ACC112 (cell line): ENCODE data around the gene TUBA3D.
"Not testable (repeated sequence)": the region's sequence is repeated elsewhere in the genome, so short reads cannot be mapped to it uniquely, and the experiment has no call there.

Experiments
- H2AFZ ChIP-seq: fragments of 200-600 bp; sonication (generic); one replicate; pipeline ENCODE4 v1.6.0; 2017; ENCODE audit warnings: antibody characterized with exemption, low read length; ENCODE audit not compliant: unreplicated experiment
- H3K27ac ChIP-seq: fragments of 200-600 bp; sonication (generic); 2 replicates; pipeline ENCODE4 v1.5.1; 2014; ENCODE audit warnings: low read depth, mild to moderate bottlenecking, antibody characterized with exemption, low read length, moderate library complexity
- H3K27me3 ChIP-seq: fragments of 200-600 bp; sonication (generic); 2 replicates; pipeline ENCODE4 v1.6.1; 2014; ENCODE audit warnings: mild to moderate bottlenecking, antibody characterized with exemption, low read length, moderate library complexity, mixed read lengths; ENCODE audit not compliant: insufficient read depth
- H3K36me3 ChIP-seq: fragments of 200-600 bp; sonication (generic); 2 replicates; pipeline ENCODE4 v1.6.1; 2016; ENCODE audit warnings: mild to moderate bottlenecking, antibody characterized with exemption, low read length, moderate library complexity, mixed read lengths; ENCODE audit not compliant: insufficient read depth
- H3K4me1 ChIP-seq: fragments of 200-600 bp; sonication (generic); one replicate; pipeline ENCODE4 v1.6.1; 2016; ENCODE audit warnings: low read length, mixed read lengths; ENCODE audit not compliant: insufficient read depth, unreplicated experiment, control insufficient read depth
- H3K4me3 ChIP-seq: fragments of 200-600 bp; sonication (generic); 2 replicates; pipeline ENCODE4 v1.5.1; 2014; ENCODE audit warnings: mild to moderate bottlenecking, low read depth, low read length
- H3K79me2 ChIP-seq: fragments of 200-600 bp; sonication (generic); one replicate; pipeline ENCODE4 v1.6.0; 2016; ENCODE audit warnings: low read length; ENCODE audit not compliant: control insufficient read depth, unreplicated experiment, insufficient read depth

Gene TUBA3D

DNA sequence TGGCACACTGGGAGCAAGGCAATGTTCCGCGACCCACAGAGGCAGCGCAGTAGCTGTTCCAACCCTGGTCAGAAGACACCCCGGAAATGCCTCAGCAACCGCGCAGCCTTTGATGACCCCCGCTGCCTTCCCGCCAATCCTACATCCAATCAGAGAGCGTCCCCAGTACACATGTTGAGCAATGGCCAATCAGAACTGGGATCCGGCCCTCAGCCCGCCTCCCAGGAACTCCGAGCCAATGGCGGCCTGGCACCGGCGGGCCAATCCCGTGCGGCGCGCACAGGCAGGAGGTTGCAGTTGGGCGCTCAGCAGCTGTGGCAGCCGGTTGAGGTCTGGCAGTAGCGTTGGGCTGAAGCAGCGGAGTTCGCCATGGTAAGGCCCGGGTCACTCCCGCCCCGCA, at the start of gene TUBA3D:
Gene TUBA3D (plus strand): TSS at position 289 of the 400 bp plus-strand sequence. CDS start 81 bp downstream, at position 370.
- Histone ChIP-seq H3K79me2 (no peaks in the 10 kb centered on the region), H2AFZ (no peak within 1 kb of the TSS), H3K4me3 (no peak within 1 kb of the TSS), H3K4me1 (no peaks in the 10 kb centered on the region), H3K27ac (no peak within 1 kb of the TSS), H3K36me3 (no peaks in the 10 kb centered on the region), H3K27me3 (no peaks in the 10 kb centered on the region)

DNA sequence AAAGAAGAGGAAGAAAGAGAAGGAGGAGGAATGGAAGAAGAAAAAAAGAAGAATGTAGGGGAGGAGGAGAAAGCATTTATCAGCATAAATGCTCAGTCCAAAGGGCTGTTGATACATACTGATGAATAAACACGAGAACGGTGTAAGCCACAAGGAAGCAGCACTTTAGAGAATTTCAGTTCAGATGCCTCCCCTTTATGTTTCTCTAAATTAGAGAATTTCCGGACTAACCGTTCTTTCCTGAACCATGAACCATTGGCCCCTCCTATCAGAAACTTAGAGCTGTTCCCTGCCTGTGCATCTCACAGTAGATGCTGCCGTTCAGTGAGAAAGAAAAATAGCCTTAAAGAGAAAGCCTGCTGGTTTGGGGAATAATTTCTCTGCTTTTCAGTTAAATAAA, 49.2 kb upstream of the TUBA3D start:
- H3K79me2 ChIP-seq = no peaks in the 10 kb centered on the region
- no peak overlapping the region for H2AFZ ChIP-seq
- H3K4me1 ChIP-seq = no peaks in the 10 kb centered on the region
- no peak overlapping the region for H3K27ac ChIP-seq
- no peaks in the 10 kb centered on the region for H3K36me3 ChIP-seq
- peaks cover 96% of the 10 kb centered on the region for H3K27me3 ChIP-seq
- H3K4me3 ChIP-seq = no peak overlapping the region

DNA sequence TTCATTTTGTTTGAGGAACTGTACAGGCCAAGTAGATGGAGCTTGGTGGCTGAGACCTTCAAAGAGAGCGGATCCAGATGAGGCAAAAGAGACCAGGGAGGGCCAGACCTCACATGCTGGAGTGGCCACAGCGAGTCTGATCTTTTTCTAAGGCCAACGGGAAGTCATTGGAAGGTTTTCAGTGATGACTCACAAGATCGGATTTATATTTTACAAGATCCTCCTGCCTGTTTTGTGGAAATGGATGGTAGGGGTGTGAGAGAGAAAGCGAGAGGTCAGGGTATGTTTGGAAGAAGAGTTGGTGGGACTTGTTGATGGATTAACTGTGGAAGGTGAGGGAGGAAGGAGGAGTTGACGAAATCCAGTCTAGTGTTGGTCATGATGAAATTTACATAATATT, 44.6 kb upstream of the TUBA3D start:
- Histone ChIP-seq H3K4me3 (no peak overlapping the region), H2AFZ (no peak overlapping the region), H3K27ac (no peak overlapping the region), H3K27me3 (peaks cover 82% of the 10 kb centered on the region), H3K36me3 (no peaks in the 10 kb centered on the region), H3K4me1 (no peaks in the 10 kb centered on the region), H3K79me2 (no peaks in the 10 kb centered on the region)

DNA sequence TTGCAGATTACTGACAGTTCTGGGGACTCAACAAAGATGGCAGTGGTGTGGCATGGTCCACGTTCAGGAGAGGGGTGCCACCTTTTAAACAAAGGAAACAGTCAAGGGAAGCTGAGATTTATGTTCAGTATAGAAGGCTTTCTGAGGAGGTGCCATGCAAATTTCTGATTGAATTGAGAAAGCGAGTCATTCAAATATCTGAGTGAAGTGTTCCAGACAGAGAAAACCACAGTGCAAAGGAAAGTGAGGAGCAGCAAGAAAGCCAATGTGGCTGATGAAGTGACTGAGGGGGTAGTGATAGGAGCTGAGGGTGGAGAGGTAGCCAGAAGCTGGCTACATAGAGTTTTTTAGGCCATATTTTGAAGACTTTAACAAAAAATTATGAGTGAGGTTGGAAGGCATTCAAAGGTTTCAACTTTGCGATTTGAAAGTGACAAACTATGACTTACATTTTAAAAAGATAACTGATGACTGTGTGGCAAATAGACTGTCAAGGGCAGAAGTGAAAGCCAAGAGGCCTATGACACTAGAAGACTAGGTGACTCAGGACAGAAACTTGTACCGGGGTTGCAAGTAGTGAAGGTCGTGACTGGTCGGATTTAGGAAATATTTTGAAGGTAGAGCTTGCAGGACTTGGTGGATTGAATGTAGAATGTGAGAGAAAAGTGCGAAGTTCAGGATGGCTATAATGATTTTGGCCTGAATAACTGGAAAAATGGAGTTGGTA, 35.0 kb upstream of the TUBA3D start:
- H3K27ac ChIP-seq, H3K79me2 ChIP-seq, H3K4me1 ChIP-seq, H3K4me3 ChIP-seq, H3K36me3 ChIP-seq, H2AFZ ChIP-seq, H3K27me3 ChIP-seq: not testable (repeated sequence)

DNA sequence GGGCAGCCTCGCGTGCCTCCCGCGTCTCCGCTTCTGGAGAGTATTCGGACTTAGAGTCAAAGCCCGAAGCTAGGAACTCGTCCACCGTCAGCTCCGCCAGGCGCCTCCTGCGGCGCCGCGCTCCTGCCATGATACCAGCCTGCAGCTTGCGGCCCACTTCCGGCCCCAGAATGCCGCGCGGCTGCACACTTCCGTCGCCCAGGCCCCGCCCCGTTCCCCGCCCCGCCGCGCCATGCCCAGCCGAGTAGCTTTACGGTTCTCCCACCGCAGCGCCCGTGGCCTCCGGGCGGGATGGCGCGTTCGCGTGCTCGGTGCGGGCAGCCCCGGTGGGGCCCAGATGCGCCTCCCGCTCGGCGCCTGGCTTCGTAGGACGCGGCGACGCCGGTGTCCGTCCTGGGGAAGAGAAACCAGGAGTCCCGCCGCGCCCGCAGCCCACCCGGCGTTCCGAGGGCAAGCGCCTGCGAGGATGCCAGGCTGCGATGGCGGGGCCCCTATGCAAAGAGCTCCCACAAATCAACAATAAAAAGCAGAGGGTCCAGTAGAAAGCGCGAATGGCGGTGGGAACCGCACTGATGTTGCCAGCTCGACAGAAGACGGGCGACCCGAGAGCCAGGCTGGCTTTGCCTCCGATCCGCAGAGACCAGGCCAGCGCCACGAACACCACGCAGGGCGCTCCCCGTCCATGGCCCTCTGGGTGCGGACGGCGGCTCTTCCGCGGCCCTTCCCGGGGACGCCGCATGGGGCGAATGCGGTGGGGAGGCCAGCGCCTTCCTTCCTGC, 31.0 kb upstream of the TUBA3D start:
- not testable (repeated sequence) for H3K4me3 ChIP-seq, H3K4me1 ChIP-seq, H3K36me3 ChIP-seq, H3K27me3 ChIP-seq, H3K27ac ChIP-seq, H2AFZ ChIP-seq, H3K79me2 ChIP-seq

DNA sequence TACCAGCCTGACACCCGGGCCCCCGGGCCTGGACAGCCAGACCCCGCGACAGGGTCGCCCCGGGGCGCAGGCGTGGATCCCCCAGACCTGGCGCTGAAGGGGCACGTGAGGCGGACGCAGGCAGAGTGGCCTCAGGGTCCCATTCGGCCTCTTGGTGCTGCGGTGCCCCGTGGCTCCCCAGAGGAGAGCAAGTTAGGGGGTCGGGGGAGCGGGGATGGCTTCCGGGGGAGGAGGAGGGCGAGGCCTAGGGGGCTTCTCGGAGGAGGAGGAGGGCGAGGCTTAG, 30.5 kb upstream of the TUBA3D start:
- H2AFZ ChIP-seq, H3K4me3 ChIP-seq, H3K36me3 ChIP-seq, H3K79me2 ChIP-seq, H3K27me3 ChIP-seq, H3K4me1 ChIP-seq, H3K27ac ChIP-seq: not testable (repeated sequence)

DNA sequence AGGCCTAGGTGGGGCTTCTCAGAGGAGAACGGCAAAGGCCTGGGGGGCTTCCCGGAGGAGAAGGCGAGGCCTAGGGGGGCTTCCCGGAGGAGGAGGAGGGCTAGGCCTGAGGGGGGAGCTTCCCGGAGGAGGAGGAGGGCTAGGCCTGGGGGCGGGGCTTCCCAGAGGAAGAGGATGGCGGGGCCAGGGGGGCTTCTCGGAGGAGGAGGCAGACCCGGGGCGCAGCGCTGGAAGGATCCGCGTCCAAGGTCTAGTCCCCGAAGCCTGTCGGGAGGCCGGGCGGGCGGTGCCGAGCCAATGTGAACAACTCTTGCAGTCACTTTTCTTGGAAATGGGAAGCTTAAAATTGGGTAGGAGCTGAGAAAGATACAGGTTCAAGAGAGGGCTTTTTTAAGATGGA, 30.0 kb upstream of the TUBA3D start:
- H3K27me3 ChIP-seq = peaks cover 7% of the 10 kb centered on the region
- no peaks in the 10 kb centered on the region for H3K36me3 ChIP-seq
- H3K79me2 ChIP-seq = no peaks in the 10 kb centered on the region
- no peaks in the 10 kb centered on the region for H3K4me1 ChIP-seq
- H2AFZ ChIP-seq = no peak overlapping the region
- no peak overlapping the region for H3K4me3 ChIP-seq
- H3K27ac ChIP-seq = no peak overlapping the region

DNA sequence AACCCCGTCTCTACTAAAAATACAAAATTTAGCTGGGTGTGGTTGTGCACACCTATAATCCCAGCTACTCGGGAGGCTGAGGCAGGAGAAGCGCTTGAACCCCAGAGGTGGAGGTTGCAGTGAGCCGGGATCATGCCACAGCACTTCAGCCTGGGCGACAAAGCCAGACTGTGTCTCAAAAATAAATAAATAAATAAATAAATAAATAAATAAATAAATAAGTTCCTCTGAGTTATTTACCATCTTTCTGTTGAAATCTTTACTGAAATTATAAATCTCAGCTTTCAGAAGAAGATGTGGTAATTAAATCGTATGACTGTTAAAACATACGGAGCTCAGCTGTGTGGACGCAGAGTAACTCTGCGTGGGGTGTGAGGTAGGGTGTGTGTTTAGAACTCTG, 27.9 kb upstream of the TUBA3D start:
- H3K27ac ChIP-seq, H3K79me2 ChIP-seq, H3K4me3 ChIP-seq, H2AFZ ChIP-seq, H3K36me3 ChIP-seq, H3K4me1 ChIP-seq: not testable (repeated sequence)
- peaks cover 14% of the 10 kb centered on the region for H3K27me3 ChIP-seq

DNA sequence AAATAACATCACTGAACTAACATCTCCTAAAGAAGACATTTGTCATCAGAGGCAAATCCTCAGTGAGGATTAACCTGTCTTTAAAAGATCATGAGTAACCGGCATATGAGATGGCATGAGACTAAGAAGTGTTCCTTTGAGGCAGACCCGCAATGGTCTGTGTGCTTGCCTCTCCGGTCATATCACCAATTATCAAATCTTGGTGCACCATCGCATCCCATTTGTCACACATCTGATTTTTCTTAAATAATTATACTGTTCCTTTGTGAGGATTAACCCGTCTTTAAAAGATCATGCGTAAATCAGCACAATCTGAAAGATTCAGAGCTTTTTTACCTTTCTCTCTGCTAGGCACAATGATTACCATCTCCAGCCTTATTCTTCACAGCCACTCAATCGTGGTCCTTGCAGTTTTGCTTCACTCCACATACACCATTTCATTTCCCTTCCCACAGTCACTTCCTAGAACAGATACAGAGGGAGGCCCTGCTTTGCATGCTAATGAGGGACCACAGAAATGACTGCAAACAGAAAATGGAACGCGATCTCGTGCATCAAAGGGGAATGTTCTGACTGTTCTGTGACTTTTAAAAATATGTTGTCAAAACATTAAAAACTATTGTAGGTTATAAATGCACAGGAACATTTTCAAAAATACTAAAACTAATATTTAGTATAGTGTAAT, 24.5 kb upstream of the TUBA3D start:
- H3K4me1 ChIP-seq, H3K27ac ChIP-seq, H3K36me3 ChIP-seq, H3K79me2 ChIP-seq, H3K4me3 ChIP-seq, H2AFZ ChIP-seq: not testable (repeated sequence)
- peaks cover 25% of the 10 kb centered on the region for H3K27me3 ChIP-seq

DNA sequence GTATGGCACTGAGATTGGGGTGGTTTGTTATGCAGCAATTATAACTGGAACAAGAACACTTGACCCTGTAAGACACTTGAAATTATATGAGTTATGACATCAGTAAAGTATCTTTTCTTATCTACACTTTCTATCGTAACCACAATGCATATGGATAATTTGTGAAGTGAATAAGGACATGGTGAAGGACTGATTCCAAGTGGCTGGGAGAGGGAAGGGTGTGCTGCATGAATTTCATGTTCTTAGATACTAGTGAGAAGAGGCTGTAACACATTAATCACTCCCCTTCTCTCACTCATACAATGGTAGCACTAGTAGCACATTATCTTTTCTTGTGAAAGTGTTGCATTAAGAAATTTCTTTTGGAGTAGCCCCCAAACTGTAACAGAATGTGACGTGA, 21.0 kb upstream of the TUBA3D start:
- not testable (repeated sequence) for H2AFZ ChIP-seq, H3K79me2 ChIP-seq, H3K36me3 ChIP-seq, H3K27ac ChIP-seq, H3K4me3 ChIP-seq, H3K4me1 ChIP-seq
- peaks cover 24% of the 10 kb centered on the region for H3K27me3 ChIP-seq

DNA sequence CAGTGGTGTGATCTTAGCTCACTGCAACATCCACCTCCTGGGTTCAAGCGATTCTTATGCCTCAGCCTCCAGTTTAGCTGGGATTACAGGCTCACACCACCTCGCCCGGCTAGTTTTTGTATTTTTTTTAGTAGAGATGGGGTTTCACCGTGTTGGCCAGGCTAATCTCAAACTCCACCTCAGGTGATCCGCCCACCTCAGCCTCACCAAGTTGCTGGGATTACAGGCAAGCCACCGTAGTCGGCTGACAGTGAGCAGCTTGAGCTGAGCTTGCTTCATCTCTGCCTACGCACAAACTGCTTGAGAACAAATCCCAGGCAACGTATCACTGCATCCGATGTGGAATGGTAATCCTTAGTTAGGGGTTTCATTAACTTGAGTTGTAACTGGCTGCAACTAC, 8.2 kb upstream of the TUBA3D start:
- H3K4me3 ChIP-seq, H3K27me3 ChIP-seq, H3K79me2 ChIP-seq, H3K27ac ChIP-seq, H3K36me3 ChIP-seq, H2AFZ ChIP-seq, H3K4me1 ChIP-seq: not testable (repeated sequence)
